KOPT-K1 (cell line): ENCODE results near the gene OR1E2.
"Not testable (repeated sequence)": the region's sequence is repeated elsewhere in the genome, so short reads cannot be mapped to it uniquely, and the experiment has no call there.

Experiments used
- H3K27ac ChIP-seq: fragments of 200-600 bp; sonication (generic); 2 replicates; pipeline ENCODE4 v1.5.1; 2016; ENCODE audit warnings: antibody characterized with exemption, mild to moderate bottlenecking, low read depth, low read length; ENCODE audit not compliant: poor library complexity, severe bottlenecking
- H3K36me3 ChIP-seq: fragments of 200-600 bp; sonication (generic); 2 replicates; pipeline ENCODE4 v1.5.1; 2017; ENCODE audit warnings: antibody characterized with exemption, mild to moderate bottlenecking, low read length, moderate library complexity; ENCODE audit not compliant: insufficient read depth
- H3K9me3 ChIP-seq: fragments of 200-600 bp; sonication (generic); 2 replicates; pipeline ENCODE4 v1.5.1; 2017; ENCODE audit warnings: antibody characterized with exemption, low read length, mild to moderate bottlenecking; ENCODE audit not compliant: insufficient read depth, poor library complexity, severe bottlenecking

The OR1E2 gene

GRCh38 chr17:3415610-3416009, 18.0 kb downstream of the OR1E2 start:
- Histone ChIP-seq H3K9me3 (no peaks in the 10 kb centered on the region), H3K27ac (no peak overlapping the region), H3K36me3 (no peaks in the 10 kb centered on the region)

GRCh38 chr17:3412216-3412615, 21.4 kb downstream of the OR1E2 start:
- H3K27ac ChIP-seq, H3K9me3 ChIP-seq, H3K36me3 ChIP-seq: not testable (repeated sequence)

- H3K9me3 ChIP-seq, result peaks cover 7% of the 10 kb centered on the region
- no peak within 1 kb of the TSS for H3K27ac ChIP-seq
- H3K36me3 ChIP-seq, result no peaks in the 10 kb centered on the region
Measured at GRCh38 chr17:3411070-3411469, 22.6 kb downstream of the OR1E2 start, which contains the start of gene OR3A3. OR3A3 (plus strand) TSS chr17:3411370.

- H3K36me3 ChIP-seq, H3K9me3 ChIP-seq, H3K27ac ChIP-seq: not testable (repeated sequence)
Measured at GRCh38 chr17:3403856-3404255, 29.8 kb downstream of the OR1E2 start.

GRCh38 chr17:3401786-3402185, 31.9 kb downstream of the OR1E2 start:
- no peak overlapping the region for H3K27ac ChIP-seq
- H3K36me3 ChIP-seq, result no peaks in the 10 kb centered on the region
- H3K9me3 ChIP-seq, result no peaks in the 10 kb centered on the region

- no peaks in the 10 kb centered on the region for H3K9me3 ChIP-seq
- H3K36me3 ChIP-seq, result no peaks in the 10 kb centered on the region
- H3K27ac ChIP-seq, result no peak overlapping the region
Measured at GRCh38 chr17:3400055-3400454, 33.6 kb downstream of the OR1E2 start.

GRCh38 chr17:3398310-3398709, 35.3 kb downstream of the OR1E2 start, which contains the start of gene OR1E1:
OR1E1 (minus strand) TSS chr17:3398410; CDS start chr17:3398410, 0 bp downstream.
- H3K36me3 ChIP-seq, result no peaks in the 10 kb centered on the region
- no peaks in the 10 kb centered on the region for H3K9me3 ChIP-seq
- no peak within 1 kb of the TSS for H3K27ac ChIP-seq

- H3K9me3 ChIP-seq, H3K27ac ChIP-seq, H3K36me3 ChIP-seq: not testable (repeated sequence)
Measured at GRCh38 chr17:3397801-3398200, 35.8 kb downstream of the OR1E2 start.

GRCh38 chr17:3389791-3390190, 43.9 kb downstream of the OR1E2 start:
- Histone ChIP-seq H3K36me3 (no peaks in the 10 kb centered on the region), H3K9me3 (peaks cover 3% of the 10 kb centered on the region), H3K27ac (no peak overlapping the region)

GRCh38 chr17:3385869-3386816, 47.5 kb downstream of the OR1E2 start, which contains the start of gene OR3A2:
OR3A2 (minus strand) TSS chr17:3386308.
- Histone ChIP-seq H3K36me3 (no peaks in the 10 kb centered on the region), H3K27ac (no peak within 1 kb of the TSS), H3K9me3 (peaks cover 3% of the 10 kb centered on the region)
